NCI-H2196 treated with DMSO at 0.1 percent for 48 hours (cell line): ENCODE measurements around the gene PRKACG.

Source experiments
- DNase-seq: peaks from one replicate; lab custom pipeline; 2025; ENCODE audit not compliant: unreplicated experiment; lab: John Stamatoyannopoulos, UW

The PRKACG gene

GRCh38 chr9:68983522-68984424, 30.1 kb downstream of the PRKACG start:
- no peak for DNase-seq

GRCh38 chr9:68983008-68983411, 30.9 kb downstream of the PRKACG start:
- DNase-seq, result no peak

DNA sequence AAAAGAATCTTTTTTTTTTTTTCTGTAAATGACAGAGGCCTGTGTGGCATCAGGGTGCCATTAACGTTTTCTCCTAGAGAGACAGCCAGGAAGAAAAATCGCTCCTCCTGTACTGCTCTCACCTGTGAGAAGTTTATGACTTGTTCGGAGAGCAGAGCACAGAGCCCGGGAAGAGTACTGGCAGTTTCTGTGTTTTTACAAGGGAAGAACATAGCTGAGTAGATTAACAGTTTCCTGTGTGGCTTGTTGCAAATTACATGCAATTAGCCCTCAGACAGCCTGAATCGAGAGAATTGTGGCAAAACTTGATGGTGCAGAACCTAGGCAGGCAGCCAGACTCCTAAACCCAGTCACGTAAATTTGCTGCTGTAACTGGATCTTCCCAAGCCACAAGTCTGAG, 32.1 kb downstream of the PRKACG start:
- DNase-seq, result peak; percentile 26

DNA sequence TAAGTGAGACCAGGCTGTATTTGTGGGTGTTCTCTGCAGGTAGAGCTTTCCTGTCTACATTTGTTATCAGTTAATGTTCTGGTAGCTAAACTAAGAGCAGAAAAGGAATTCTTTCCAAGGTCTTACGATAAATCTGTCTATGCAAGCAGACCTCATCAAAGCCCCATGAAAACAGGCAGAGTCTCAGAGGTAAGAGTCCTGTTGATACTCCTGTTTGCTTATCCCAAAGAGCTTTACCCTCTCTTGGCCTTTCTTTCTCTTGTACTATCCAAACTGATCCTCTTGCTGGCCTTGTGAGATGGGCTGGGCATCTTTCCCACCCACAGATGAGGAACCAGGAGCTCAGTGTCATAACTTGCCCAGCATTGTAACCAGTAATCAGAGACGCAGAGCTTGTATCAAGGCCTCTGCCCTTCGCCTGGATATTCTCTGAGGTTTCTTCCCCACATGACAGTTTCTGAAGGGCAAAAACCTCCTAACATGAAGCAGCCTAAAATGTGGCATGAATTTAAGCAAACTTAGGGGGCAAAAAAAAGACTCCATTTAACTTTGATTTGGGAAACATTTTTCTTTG, 33.5 kb downstream of the PRKACG start:
- no peak for DNase-seq

- DNase-seq, result no peak
Measured at GRCh38 chr9:68979538-68980314, 34.2 kb downstream of the PRKACG start.

GRCh38 chr9:68978501-68978900, 35.4 kb downstream of the PRKACG start:
- no peak for DNase-seq

GRCh38 chr9:68978066-68978465, 35.8 kb downstream of the PRKACG start:
- no peak for DNase-seq

GRCh38 chr9:68975365-68976043, 38.4 kb downstream of the PRKACG start:
- no peak for DNase-seq

DNA sequence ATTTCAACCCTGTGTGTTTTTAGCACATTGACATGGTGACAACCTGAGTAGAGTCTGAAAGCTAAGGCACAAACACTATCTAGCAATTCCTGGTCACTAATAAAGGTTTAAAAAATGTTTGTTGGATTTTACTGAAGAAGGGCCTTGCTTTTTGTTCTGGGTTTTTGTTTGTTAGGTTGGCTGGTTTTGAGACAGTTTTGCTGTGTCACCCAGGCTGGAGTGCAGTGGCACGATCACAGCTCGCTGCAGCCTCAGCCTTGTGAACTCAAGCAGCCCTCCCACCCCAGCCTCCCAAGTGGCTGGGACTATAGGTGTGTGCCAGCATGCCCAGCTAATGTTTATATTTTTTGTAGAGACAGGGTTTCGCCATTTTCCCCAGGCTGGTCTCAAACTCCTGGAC, 39.0 kb downstream of the PRKACG start:
- no peak for DNase-seq

DNA sequence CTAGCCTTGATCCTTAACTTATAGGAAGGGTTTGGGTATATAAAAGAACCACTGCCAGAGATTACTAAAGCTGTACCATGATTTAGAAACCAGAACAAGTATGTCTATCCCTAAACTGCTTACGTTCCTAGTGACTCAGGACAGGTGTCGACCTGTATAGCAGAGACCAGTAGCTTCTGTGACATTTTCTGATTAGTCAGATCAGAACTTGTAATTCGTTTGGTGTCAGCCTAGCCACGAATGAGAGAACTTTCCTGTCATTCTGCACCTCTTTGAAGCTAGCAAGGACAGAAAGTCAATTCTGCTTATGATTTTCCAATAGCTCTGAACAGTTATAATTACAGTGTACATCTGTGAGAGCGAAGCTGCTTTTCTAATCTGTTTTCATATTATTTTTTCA, 39.5 kb downstream of the PRKACG start:
- no peak for DNase-seq

DNA sequence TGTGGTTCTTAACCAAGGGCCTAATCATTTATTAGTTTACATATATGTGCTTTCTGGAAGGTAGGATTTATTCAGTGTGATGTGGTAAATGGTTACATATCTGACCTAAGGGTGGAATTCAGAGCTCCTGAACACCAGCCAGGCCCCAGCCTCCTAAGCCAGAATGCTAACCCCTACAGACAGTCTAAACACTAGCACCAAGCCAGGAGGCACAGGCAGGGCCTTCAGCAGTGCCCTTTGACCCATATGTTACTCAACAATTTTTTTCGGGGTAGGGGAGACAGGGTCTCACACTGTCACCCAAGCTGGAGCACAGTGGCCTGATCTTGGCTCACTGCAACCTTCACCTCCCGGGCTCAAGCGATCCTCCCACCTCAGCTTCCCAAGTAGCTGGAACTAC, 40.3 kb downstream of the PRKACG start:
- DNase-seq, result no peak

DNA sequence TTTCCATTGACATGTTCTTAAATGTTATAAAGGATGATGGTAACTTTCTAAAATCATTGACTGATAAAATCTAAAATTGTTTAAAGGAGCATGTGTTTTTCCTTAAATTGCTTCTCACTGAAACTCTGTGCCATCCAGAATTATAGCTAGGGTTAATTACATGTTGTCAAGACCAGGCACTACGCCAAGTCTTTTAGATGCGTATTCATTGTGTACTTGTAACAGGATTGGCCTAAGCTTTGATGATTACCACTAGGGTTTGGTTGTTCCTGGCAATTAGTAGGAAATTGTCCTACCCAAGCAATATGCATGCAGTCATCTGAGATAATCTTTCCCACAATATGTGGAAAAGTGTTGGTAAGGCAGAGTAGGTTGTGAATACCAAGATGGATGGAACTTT, 43.8 kb downstream of the PRKACG start:
- DNase-seq, result peak; percentile 22

- DNase-seq, result no peak
Measured at GRCh38 chr9:68969538-68969937, 44.4 kb downstream of the PRKACG start.

GRCh38 chr9:68967800-68968199, 46.1 kb downstream of the PRKACG start:
- DNase-seq, result no peak

- DNase-seq, result no peak
Measured at GRCh38 chr9:68966496-68966944, 47.4 kb downstream of the PRKACG start.

GRCh38 chr9:68964765-68965164, 49.1 kb downstream of the PRKACG start:
- no peak for DNase-seq

GRCh38 chr9:68964102-68964541, 49.8 kb downstream of the PRKACG start:
- no peak for DNase-seq

GRCh38 chr9:68963416-68963815, 50.5 kb downstream of the PRKACG start:
- DNase-seq, result no peak
